Left ventricle myocardium superior (tissue), 1 donor: ENCODE data around the gene SINHCAF. TPM values are rescaled to one million over a fixed set of nuclear protein-coding genes. Genes with fewer than 3 reads are reported as not detected.

ENCODE experiments used
- ATAC-seq: fragments of 200-7000 bp; cut with Tn5 transposase; one replicate; pipeline ENCODE4 v1.9.1; 2020; ENCODE audit warnings: mild to moderate bottlenecking, moderate library complexity
- DNase-seq: peaks from one replicate; pipeline ENCODE4 v3.0.0-alpha.2; 2020
- intact Hi-C: fragments of 100-400 bp; cut with micrococcal nuclease; formaldehyde crosslinking; loops from one replicate; pipeline ENCODE4 v1.11.0; 2022
- total RNA-seq: library from RNA; stranded (reverse); fragmentation: NEBNext Ultra II Directional; extraction: Animal tissue kit (Norgen Biotek cat#: 25700); gene quantifications from one replicate; pipeline ENCODE4 v1.2.1, GENCODE V29; 2021
- donor health status: DM: no; HTN: yes; CAD: no; lungs with severe emphysema.

The SINHCAF gene
- total RNA-seq, 1 donor from 2014 or later, result 12.9 TPM

- intact Hi-C loops, result no loop called here
- no peak for DNase-seq
- ATAC-seq, result no peak
Observed at GRCh38 chr12:31315044-31315715, 10.8 kb downstream of the SINHCAF start.

DNA sequence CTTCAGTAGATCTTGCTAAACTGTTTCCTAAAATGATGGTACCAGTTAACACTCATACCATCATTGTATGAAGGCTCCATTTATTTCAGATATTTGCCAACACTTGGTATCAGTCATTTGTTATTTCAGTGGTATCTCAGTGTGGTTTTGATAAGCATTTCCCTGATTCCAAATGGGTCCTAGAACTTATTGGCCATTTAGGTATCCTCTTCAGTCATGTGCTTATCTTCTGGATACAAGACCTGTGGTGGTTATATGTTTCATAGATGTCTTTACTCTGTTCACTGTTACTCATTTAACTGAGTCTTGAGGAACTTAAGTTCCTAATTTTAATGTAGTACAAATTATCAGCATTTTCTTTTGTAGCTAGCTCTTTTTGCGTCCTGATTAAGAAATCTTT lies 13.5 kb downstream of the SINHCAF start:
- DNase-seq (no peak), ATAC-seq (no peak)
- intact Hi-C loops, result no loop called here

- DNase-seq, result no peak
- ATAC-seq, result no peak
- intact Hi-C loops, result no loop called here
Observed at GRCh38 chr12:31311634-31312258, 14.2 kb downstream of the SINHCAF start.

GRCh38 chr12:31310488-31310887 lies 15.5 kb downstream of the SINHCAF start:
- intact Hi-C loops, result no loop called here
- DNase-seq (no peak), ATAC-seq (no peak)

GRCh38 chr12:31309279-31309678 lies 16.7 kb downstream of the SINHCAF start:
- intact Hi-C loops, result no loop called here
- ATAC-seq (no peak), DNase-seq (no peak)

DNA sequence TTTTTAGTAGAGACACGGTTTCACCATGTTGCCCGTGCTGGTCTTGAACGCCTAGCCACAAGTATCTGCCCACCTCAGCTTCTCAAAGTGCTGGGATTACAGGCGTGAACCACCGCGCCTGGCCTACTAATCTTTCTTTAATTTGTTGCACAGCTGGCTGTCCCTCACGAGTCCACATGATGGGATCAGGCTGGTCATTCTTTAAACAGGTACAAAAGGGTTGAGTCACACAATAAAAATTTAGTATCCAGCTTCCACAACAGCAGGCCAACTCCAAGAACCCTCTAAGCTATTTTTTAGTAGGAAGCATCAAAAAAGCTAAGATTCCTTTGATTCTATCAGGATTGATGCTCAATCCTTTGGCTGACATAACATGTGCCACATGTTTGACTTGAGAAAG lies 17.8 kb downstream of the SINHCAF start:
- no peak for DNase-seq
- intact Hi-C loops, result no loop called here
- ATAC-seq, result no peak

DNA sequence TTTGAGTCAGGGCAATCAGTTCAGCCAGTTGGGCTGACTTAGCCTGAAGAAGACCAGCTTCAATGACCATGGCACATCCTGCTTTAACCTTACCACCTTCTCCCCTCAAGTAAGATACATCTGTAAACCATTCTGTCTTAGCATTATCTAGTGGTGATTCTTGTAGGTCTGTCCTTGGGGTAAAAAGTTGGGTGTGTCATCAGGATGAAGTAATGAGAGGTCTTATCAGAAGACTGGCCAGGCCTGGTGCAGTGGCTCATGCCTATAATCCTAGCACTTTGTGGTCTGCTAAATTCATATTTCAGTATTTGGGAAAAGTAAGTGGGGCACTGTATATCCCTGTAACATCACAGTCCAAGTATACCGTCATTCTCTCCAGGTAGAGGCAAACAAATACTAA lies 19.1 kb downstream of the SINHCAF start:
- intact Hi-C loops, result no loop called here
- ATAC-seq (no peak), DNase-seq (no peak)

- DNase-seq, result no peak
- intact Hi-C loops, result no loop called here
- ATAC-seq, result no peak
Observed at GRCh38 chr12:31303466-31303865, 22.5 kb downstream of the SINHCAF start.

GRCh38 chr12:31301311-31301710 lies 24.6 kb downstream of the SINHCAF start:
- DNase-seq (no peak), ATAC-seq (no peak)
- intact Hi-C loops, result no loop called here

- DNase-seq (no peak), ATAC-seq (no peak)
- intact Hi-C loops, result no loop called here
Observed at GRCh38 chr12:31300783-31301182, 25.2 kb downstream of the SINHCAF start.

DNA sequence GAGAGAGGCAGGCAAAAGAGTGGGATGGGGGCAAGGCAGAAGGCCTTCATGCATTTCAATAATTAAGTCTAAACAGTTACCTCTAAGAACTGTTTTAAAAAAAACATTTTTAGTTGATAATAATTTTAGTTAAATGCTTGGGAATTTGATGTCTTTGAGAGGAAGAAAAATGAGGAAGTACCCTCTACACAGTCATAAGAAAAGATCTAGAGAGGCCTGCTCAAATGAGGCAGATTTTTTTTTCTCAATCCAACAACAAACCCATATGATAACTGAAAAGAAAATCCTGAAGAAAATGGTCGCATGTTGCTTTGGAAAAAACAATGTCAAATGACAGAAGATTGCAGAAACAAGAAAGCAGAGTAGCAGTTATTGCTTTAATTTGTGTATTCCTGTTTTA lies 25.6 kb downstream of the SINHCAF start:
- ATAC-seq, result no peak
- intact Hi-C loops, result no loop called here
- no peak for DNase-seq

DNA sequence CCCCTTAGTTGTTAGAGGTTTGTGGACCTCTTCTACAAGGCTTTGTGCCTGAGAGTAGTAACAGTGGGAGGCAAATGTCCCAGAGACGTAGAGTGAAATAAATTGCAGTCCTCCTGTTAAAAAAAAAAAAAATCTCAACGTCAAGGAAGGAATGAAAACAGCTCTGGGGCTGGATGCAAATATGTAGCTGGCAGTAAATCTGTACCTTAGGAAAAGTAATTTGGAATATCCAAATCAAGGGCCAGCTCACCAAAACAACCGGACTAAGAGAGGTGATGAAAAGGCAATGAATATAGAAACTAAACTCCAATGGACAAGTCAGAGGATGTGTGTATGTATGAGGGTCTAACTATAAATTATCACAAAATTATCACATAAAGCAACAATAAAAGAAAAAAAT lies 27.0 kb downstream of the SINHCAF start:
- ATAC-seq (no peak), DNase-seq (no peak)
- intact Hi-C loops, result no loop called here

- intact Hi-C loops, result no loop called here
- no peak for ATAC-seq
- no peak for DNase-seq
Observed at GRCh38 chr12:31298515-31298910, 27.4 kb downstream of the SINHCAF start.

DNA sequence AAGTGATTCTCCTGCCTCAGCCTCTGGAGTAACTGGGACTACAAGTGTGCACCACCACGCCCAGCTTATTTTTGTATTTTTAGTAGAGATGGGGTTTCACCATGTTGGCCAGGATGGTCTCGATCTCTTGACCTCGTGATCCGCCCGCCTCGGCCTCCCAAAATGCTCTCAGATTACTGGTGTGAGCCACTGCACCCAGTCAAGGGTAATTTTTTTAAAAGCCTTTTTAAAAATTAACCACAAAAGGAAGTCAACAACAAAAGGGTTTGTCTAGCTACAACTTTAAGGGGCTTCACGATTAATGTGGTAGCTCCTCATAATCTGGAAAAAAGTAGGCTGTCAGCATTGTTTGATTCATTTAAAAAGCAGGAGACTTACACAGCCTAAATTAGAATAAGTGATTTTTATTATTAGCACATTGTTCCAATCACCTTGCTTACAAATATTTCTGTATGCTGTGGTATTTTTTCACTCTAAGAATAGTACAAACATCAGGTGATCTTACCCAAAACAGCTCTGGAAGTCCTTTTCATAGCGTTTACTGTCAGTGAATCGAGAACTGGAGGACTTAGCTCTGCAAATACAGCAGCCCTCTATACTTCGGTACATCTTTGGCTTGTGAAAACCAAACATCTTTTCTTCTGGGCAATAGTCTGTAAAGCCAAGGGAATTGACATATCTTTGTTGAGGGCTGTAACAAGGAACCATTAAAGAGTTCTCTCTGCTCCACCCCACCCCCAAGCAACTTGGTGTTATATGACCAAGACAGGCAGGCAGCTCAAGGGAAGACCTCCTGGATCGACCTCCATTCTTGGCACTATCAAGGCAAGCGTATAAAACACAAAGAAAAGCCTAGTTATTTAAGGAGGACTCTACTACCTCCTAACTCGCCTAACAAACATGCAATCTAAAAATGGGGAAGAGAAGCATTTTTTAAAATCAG lies 28.1 kb downstream of the SINHCAF start:
- ATAC-seq, result no peak
- intact Hi-C loops, result no loop called here
- no peak for DNase-seq

GRCh38 chr12:31289441-31289840 lies 36.5 kb downstream of the SINHCAF start:
- intact Hi-C loops, result no loop called here
- no peak for ATAC-seq
- DNase-seq, result no peak

GRCh38 chr12:31288381-31288780 lies 37.6 kb downstream of the SINHCAF start:
- ATAC-seq (no peak), DNase-seq (no peak)
- intact Hi-C loops, result no loop called here

GRCh38 chr12:31280183-31280582 lies 45.8 kb downstream of the SINHCAF start:
- no peak for DNase-seq
- ATAC-seq, result no peak
- intact Hi-C loops, result no loop called here

DNA sequence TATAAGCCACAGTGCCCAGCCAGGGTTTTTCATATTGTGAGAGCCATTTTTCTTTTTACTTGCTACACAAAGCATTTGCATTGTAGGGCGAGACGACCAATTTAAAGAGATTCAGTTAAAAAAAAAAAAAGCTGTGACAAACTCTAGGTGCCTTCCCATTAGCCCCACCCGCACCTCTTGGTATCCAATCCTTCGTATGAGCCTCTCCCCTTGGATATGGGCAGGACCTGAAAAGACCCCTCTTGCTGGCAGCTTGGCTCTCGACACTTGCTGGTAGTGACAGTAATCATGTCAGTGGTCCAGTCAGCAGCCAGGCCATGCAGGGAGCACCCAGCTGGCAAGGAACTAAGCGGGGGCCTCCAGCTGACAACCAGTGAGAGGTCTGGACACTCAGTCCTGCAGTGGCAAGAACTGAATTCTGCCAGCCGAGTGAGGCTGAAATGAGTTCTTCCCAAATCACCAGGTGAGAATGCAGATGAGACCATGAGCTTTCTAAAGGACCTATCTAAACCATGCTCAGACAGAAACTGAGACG lies 46.5 kb downstream of the SINHCAF start:
- DNase-seq (no peak), ATAC-seq (no peak)
- intact Hi-C loops, result no loop called here

DNA sequence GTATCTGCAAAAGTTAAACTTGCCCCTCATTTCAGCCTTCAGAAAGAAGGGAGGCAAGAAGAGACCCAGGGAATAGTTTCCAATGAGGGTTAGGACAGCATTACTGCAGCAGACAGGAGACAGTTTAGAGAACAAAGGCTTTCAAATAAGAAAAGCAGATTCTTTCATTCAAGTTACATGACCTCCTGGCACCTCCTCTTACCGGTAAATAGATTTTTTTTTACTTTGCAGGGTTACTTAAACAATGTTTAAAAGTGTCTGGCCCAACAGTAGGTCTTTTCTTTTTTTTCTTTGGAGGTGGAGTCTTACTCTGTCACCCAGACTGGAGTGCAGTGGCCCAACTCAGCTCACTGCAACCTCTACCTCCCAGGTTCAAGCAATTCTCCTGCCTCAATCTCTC lies 47.1 kb downstream of the SINHCAF start:
- ATAC-seq, result no peak
- DNase-seq, result no peak
- intact Hi-C loops, result no loop called here

- ATAC-seq (no peak), DNase-seq (no peak)
- intact Hi-C loops, result no loop called here
Observed at GRCh38 chr12:31278424-31278823, 47.5 kb downstream of the SINHCAF start.
